ENCODE data around the gene KMT5B. TPM values are rescaled to one million over a fixed set of nuclear protein-coding genes. Genes with fewer than 3 reads are reported as not detected.

Gene KMT5B
- total RNA-seq, 1 experiment from 2014 or later = 35.1 TPM

DNA sequence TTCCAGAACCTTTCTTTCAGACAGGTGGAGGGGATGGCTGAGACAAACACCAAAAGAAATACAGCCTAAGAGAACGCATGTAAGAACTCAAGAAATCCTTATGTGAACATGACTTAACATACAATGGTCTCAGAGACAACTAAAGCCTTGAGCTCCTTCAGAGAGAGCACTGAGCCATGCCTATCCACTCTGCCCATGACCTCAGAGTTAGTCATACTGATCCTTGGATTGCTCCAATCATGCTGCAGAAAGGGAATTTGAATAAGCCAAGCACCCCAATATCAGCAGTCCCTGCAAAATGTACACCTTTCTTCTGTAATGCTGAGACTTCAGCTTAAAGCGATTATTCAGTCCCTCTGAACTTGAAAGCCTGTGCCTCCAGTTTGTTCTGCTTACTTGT is 48.7 kb downstream of the KMT5B start:
- Histone ChIP-seq H3K4me2 (ENCODE audit: low read length) (no peak overlapping the region), H4K20me1 (ENCODE audit: insufficient read depth) (no peaks in the 10 kb centered on the region), H2AFZ (ENCODE audit: low read depth, low read length, poor library complexity, severe bottlenecking) (no peak overlapping the region), H3K27me3 (ENCODE audit: insufficient read depth, low read length) (no peaks in the 10 kb centered on the region), H3K9me2 (ENCODE audit: insufficient read depth) (no peaks in the 10 kb centered on the region), H3K9ac (ENCODE audit: low read length) (no peak overlapping the region), H3K36me3 (ENCODE audit: control insufficient read depth in 1 of 2, insufficient read depth in 2 of 2, low read length in 2 of 2) (peaks cover 7 to 13% of the 10 kb centered on the region in 2 experiments; a peak in 2 of 4 replicates), H3K4me1 (ENCODE audit: control insufficient read depth in 1 of 2, insufficient read depth in 2 of 2, low read length in 2 of 2) (peaks cover 0 to 6% of the 10 kb centered on the region in 2 experiments; a peak in 1 of 4 replicates), H3K79me2 (ENCODE audit: insufficient read depth, low read length) (no peaks in the 10 kb centered on the region), H3K27ac (ENCODE audit: low read depth, low read length) (no peak overlapping the region), H3K9me3 (ENCODE audit: control insufficient read depth in 1 of 2, insufficient read depth in 1 of 2, low read depth in 1 of 2, low read length in 2 of 2) (no peaks in the 10 kb centered on the region), H3K4me3 (replicated peaks in 1 of 2; ENCODE audit: low read depth in 1 of 2, low read length in 2 of 2) (no peak overlapping the region)
- ATAC-seq (peak; percentile 46; the same call in 1 of the 2 replicates), DNase-seq (ENCODE audit: low read depth, low spot score) (no peak)
- CTCF ChIA-PET = no interaction called here
- RAD21 ChIA-PET (ENCODE audit: low non-redundant PET in 1 of 2, low total read pairs in 2 of 2, uncharacterized antibody in 2 of 2, unreplicated experiment in 2 of 2) = no interaction called here
- POLR2A ChIA-PET = no interaction called here
- TF ChIP-seq RAD21 (IDR thresholded peaks at IDR 0.05; ENCODE audit: low read depth) (no peak), EZH2phosphoT487 (IDR thresholded peaks at IDR 0.05; ENCODE audit: borderline replicate concordance) (no peak), FOSL1 (IDR thresholded peaks at IDR 0.05; ENCODE audit: low read depth) (peak; percentile 25; the same call in 1 of the 2 replicates), ZNF274 (IDR thresholded peaks at IDR 0.05; ENCODE audit: low read depth, low read length) (no peak), POLR2AphosphoS5 (IDR thresholded peaks at IDR 0.05; ENCODE audit: low read depth, low read length) (peak; percentile 21; the same call in 1 of the 2 replicates), TCF7L2 (IDR thresholded peaks at IDR 0.05; ENCODE audit: borderline replicate concordance, extremely low read depth, insufficient read depth, insufficient read length) (no peak), ATF3 (IDR thresholded peaks at IDR 0.05) (no peak)
- BruUV-seq (replicated peaks) = no TSS peak
- intact Hi-C loops (cut with micrococcal nuclease) = no loop called here

GRCh38 chr11:68163691-68164090 is 49.4 kb downstream of the KMT5B start:
- ATAC-seq (no peak), DNase-seq (ENCODE audit: low read depth, low spot score) (no peak)
- ChIA-PET CTCF (no interaction called here), RAD21 (ENCODE audit: low non-redundant PET in 1 of 2, low total read pairs in 2 of 2, uncharacterized antibody in 2 of 2, unreplicated experiment in 2 of 2) (no interaction called here), POLR2A (no interaction called here)
- H3K27me3 ChIP-seq (ENCODE audit: insufficient read depth, low read length) = no peaks in the 10 kb centered on the region
- H2AFZ ChIP-seq (ENCODE audit: low read depth, low read length, poor library complexity, severe bottlenecking) = no peak overlapping the region
- H3K4me1 ChIP-seq (ENCODE audit: control insufficient read depth in 1 of 2, insufficient read depth in 2 of 2, low read length in 2 of 2) = peaks cover 0 to 6% of the 10 kb centered on the region in 2 experiments; a peak in 1 of 4 replicates
- H3K27ac ChIP-seq (ENCODE audit: low read depth, low read length) = no peak overlapping the region
- H3K36me3 ChIP-seq (ENCODE audit: control insufficient read depth in 1 of 2, insufficient read depth in 2 of 2, low read length in 2 of 2) = peaks cover 7 to 9% of the 10 kb centered on the region in 2 experiments; a peak in 2 of 4 replicates
- TF ChIP-seq, protein P1, sequence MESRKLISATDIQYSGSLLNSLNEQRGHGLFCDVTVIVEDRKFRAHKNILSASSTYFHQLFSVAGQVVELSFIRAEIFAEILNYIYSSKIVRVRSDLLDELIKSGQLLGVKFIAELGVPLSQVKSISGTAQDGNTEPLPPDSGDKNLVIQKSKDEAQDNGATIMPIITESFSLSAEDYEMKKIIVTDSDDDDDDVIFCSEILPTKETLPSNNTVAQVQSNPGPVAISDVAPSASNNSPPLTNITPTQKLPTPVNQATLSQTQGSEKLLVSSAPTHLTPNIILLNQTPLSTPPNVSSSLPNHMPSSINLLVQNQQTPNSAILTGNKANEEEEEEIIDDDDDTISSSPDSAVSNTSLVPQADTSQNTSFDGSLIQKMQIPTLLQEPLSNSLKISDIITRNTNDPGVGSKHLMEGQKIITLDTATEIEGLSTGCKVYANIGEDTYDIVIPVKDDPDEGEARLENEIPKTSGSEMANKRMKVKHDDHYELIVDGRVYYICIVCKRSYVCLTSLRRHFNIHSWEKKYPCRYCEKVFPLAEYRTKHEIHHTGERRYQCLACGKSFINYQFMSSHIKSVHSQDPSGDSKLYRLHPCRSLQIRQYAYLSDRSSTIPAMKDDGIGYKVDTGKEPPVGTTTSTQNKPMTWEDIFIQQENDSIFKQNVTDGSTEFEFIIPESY (IDR thresholded peaks at IDR 0.05; ENCODE audit: extremely low read depth, insufficient replicate concordance, low read length) = no peak
- TF ChIP-seq ZFX (IDR thresholded peaks at IDR 0.05) (no peak), EZH2 (IDR thresholded peaks at IDR 0.05) (no peak), RAD21 (IDR thresholded peaks at IDR 0.05; ENCODE audit: low read depth) (no peak), TCF7L2 (IDR thresholded peaks at IDR 0.05; ENCODE audit: borderline replicate concordance, extremely low read depth, insufficient read depth, insufficient read length) (no peak)
- no peaks in the 10 kb centered on the region for H3K9me3 ChIP-seq (ENCODE audit: control insufficient read depth in 1 of 2, insufficient read depth in 1 of 2, low read depth in 1 of 2, low read length in 2 of 2)
- no peak overlapping the region for H3K4me3 ChIP-seq (replicated peaks in 1 of 2; ENCODE audit: low read depth in 1 of 2, low read length in 2 of 2)
- H3K9me2 ChIP-seq (ENCODE audit: insufficient read depth) = no peaks in the 10 kb centered on the region
- intact Hi-C loops (cut with micrococcal nuclease) = no loop called here
- H3K79me2 ChIP-seq (ENCODE audit: insufficient read depth, low read length) = no peaks in the 10 kb centered on the region
- H3K9ac ChIP-seq (ENCODE audit: low read length) = no peak overlapping the region
- BruUV-seq (replicated peaks) = no TSS peak
- H4K20me1 ChIP-seq (ENCODE audit: insufficient read depth) = no peaks in the 10 kb centered on the region
- no peak overlapping the region for H3K4me2 ChIP-seq (ENCODE audit: low read length)

All from HCT116 (cell line).